ENCODE results near the gene CTTNBP2NL.
"Not testable (repeated sequence)": the region's sequence is repeated elsewhere in the genome, so short reads cannot be mapped to it uniquely, and the experiment has no call there.

Gene CTTNBP2NL

GRCh38 chr1:112464501-112464900, 68.5 kb downstream of the CTTNBP2NL start:
- no peak for DNase-seq (ENCODE audit: low spot score)

- DNase-seq (ENCODE audit: low spot score), result peak; percentile 30
Observed at GRCh38 chr1:112465122-112465521, 69.1 kb downstream of the CTTNBP2NL start.

- DNase-seq (ENCODE audit: low spot score), result peak; percentile 97
Observed at GRCh38 chr1:112466078-112466660, 70.2 kb downstream of the CTTNBP2NL start.

- DNase-seq (ENCODE audit: low spot score), result not testable (repeated sequence)
Observed at GRCh38 chr1:112470324-112470723, 74.3 kb downstream of the CTTNBP2NL start.

- no peak for DNase-seq (ENCODE audit: low spot score)
Observed at GRCh38 chr1:112470966-112471365, 75.0 kb downstream of the CTTNBP2NL start.

- no peak for DNase-seq (ENCODE audit: low spot score)
Observed at GRCh38 chr1:112472142-112472541, 76.1 kb downstream of the CTTNBP2NL start.

GRCh38 chr1:112477550-112477949, 81.5 kb downstream of the CTTNBP2NL start:
- no peak for DNase-seq (ENCODE audit: low spot score)

GRCh38 chr1:112478314-112478713, 82.3 kb downstream of the CTTNBP2NL start:
- DNase-seq (ENCODE audit: low spot score), result no peak

GRCh38 chr1:112486063-112486462, 90.0 kb downstream of the CTTNBP2NL start:
- DNase-seq (ENCODE audit: low spot score), result not testable (repeated sequence)

- not testable (repeated sequence) for DNase-seq (ENCODE audit: low spot score)
Observed at GRCh38 chr1:112487686-112488085, 91.7 kb downstream of the CTTNBP2NL start.

- no peak for DNase-seq (ENCODE audit: low spot score)
Observed at GRCh38 chr1:112488141-112488540, 92.1 kb downstream of the CTTNBP2NL start.

- DNase-seq (ENCODE audit: low spot score), result no peak
Observed at GRCh38 chr1:112492076-112492475, 96.1 kb downstream of the CTTNBP2NL start.

- no peak for DNase-seq (ENCODE audit: low spot score)
Observed at GRCh38 chr1:112493351-112493750, 97.3 kb downstream of the CTTNBP2NL start.

- no peak for DNase-seq (ENCODE audit: low spot score)
Observed at GRCh38 chr1:112496290-112496689, 100.3 kb downstream of the CTTNBP2NL start.

GRCh38 chr1:112501810-112502641, 106.0 kb downstream of the CTTNBP2NL start:
- peak; percentile 81 for DNase-seq (ENCODE audit: low spot score)

GRCh38 chr1:112502826-112503225, 106.8 kb downstream of the CTTNBP2NL start:
- DNase-seq (ENCODE audit: low spot score), result no peak

- no peak for DNase-seq (ENCODE audit: low spot score)
Observed at GRCh38 chr1:112504001-112504660, 108.1 kb downstream of the CTTNBP2NL start.

- no peak for DNase-seq (ENCODE audit: low spot score)
Observed at GRCh38 chr1:112504661-112505399, 108.8 kb downstream of the CTTNBP2NL start.

- no peak for DNase-seq (ENCODE audit: low spot score)
Observed at GRCh38 chr1:112505400-112505785, 109.4 kb downstream of the CTTNBP2NL start.

- DNase-seq (ENCODE audit: low spot score), result no peak
Observed at GRCh38 chr1:112505878-112506277, 109.9 kb downstream of the CTTNBP2NL start.

GRCh38 chr1:112506306-112506705, 110.3 kb downstream of the CTTNBP2NL start:
- DNase-seq (ENCODE audit: low spot score), result no peak

GRCh38 chr1:112506731-112507130, 110.7 kb downstream of the CTTNBP2NL start:
- no peak for DNase-seq (ENCODE audit: low spot score)

Measured in Ammon's horn (tissue), 1 donor.